Fibroblast of skin of scalp (primary cell): ENCODE data around the gene CCDC107.
A peak's percentile ranks its signal among the peaks of the same experiment; 100 is the strongest.

Experiments
- DNase-seq: peaks from one replicate; pipeline ENCODE4 v3.0.0-alpha.2; 2013

Gene CCDC107

DNA sequence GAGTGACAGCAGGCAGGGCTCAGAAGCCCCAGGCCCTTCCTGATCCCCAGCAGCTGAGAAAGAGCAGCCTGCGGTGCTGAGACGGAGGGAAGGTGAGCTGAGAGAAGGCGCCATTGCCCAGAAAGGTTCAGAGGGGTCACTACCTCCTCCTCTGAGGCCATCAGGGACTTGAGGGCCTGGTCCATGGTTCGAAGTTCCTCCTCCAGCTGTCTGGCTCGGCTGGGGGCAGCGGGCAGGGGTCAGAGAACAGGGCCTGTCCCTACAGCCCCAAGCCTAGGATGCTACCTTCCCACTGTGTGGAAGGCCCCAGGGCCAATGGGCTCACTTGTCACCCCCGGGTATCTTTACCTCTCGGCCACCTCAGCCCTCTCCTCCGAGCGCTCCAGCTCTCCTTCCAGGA lies 26.8 kb downstream of the CCDC107 start:
- DNase-seq: no peak

DNA sequence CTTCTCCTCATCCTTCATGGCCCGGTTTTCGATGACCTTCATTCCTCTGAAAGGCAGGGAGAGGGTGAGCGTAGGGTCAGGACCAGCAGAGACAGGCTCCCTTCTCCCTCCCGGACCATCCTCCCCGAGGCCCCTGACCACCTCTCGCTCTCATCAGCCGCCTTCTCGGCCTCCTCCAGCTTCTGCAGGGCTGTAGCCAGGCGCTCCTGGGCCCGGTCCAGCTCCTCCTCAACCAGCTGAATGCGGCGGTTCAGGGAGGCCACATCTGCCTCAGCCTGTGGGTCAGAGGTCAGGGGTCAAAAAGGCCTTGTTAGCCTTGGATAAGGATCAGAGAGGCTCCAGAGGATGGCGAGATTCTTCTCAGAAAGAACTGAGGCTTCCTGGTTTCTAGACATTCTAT lies 27.4 kb downstream of the CCDC107 start:
- DNase-seq: no peak

DNA sequence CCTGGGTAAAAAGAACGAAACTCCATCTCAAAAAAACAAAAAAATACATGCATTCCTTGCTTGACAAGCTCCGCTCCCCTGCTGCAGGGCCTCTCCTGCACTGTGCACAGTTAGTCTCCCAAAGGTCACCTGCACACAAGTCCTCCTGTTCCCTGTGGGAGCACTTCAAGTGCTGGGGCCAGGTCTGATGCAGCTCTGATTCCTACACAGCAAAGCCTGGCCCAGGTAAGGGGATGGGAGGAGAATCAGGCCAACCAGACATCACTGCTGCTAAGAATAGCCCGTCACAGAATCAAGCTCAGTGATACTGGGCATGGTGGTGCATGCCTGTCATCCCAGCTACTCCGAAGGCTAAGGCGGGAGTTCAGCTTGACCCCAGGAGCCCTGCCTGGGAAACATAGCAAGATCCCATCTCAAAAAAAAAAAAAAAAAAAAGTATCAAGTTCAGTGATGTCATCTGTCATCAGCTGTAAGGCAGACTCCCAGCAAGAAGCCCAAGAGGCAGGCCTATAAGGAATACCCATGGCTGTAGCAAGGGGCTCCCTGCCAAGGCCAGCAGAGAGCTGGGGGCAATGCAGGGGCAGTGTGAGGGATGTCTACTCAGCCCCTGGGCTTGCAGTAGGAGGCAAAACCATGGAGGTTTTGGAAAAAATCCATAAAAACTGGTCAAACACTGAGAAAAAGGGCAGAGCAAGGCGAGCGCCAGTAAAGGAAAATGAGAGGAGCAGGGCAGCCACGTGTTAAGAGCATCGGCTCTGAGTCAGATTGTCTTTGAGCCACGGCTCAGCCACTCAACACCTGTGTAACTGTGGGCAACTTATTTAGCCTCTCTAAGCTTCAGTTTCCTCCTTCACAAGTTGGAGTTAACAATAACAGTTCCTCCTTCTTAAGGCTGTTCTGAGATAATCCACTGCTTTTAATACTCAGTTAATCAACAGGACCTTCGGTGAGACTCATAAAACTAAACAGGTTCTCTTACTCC lies 28.4 kb downstream of the CCDC107 start:
- DNase-seq: peak; percentile 63

DNA sequence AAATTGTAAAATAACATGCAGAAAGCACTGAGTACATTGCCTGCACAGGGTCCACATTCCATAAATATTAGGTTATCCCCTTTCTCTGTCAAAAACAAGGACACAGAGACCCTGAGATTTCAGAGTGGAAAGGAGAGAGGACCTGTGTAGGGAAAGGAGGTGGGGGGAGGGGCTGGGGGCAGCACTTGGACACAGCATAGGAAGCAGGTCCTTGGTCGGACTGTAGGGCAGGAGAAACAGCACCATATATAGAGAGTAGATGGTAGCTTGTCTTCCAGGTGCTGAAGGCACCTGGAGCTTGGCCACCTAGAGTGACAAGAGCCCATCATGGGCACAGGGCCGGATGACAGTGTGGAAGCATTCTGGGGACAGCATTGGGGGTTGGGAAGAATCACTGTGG lies 29.2 kb downstream of the CCDC107 start:
- no peak for DNase-seq

GRCh38 chr9:35687972-35688557 lies 30.0 kb downstream of the CCDC107 start:
- DNase-seq: no peak

GRCh38 chr9:35688558-35689541 lies 30.8 kb downstream of the CCDC107 start:
- DNase-seq: peak; percentile 67

- DNase-seq: peak; percentile 96
Observed at GRCh38 chr9:35689542-35690293, 31.6 kb downstream of the CCDC107 start, which contains the start of gene TPM2. Gene TPM2 (minus strand): TSS chr9:35689925. CDS start chr9:35689817, 108 bp downstream.

DNA sequence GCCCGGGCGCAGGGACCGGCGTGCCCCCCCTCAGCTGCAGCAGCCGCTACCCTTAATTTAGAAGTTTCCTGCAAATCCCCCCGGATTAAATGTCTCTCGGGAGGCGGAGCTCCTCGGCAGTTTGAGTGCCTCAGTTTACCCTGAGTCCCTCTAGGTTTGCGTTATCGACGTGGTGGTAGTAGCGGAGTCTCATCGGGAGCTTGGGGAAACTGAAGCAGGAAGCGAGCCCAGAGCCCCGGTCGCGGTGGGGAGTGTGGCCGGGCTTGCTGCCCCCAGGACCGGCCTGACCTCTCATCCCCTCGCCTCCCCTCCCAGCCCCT lies 32.2 kb downstream of the CCDC107 start:
- no peak for DNase-seq

DNA sequence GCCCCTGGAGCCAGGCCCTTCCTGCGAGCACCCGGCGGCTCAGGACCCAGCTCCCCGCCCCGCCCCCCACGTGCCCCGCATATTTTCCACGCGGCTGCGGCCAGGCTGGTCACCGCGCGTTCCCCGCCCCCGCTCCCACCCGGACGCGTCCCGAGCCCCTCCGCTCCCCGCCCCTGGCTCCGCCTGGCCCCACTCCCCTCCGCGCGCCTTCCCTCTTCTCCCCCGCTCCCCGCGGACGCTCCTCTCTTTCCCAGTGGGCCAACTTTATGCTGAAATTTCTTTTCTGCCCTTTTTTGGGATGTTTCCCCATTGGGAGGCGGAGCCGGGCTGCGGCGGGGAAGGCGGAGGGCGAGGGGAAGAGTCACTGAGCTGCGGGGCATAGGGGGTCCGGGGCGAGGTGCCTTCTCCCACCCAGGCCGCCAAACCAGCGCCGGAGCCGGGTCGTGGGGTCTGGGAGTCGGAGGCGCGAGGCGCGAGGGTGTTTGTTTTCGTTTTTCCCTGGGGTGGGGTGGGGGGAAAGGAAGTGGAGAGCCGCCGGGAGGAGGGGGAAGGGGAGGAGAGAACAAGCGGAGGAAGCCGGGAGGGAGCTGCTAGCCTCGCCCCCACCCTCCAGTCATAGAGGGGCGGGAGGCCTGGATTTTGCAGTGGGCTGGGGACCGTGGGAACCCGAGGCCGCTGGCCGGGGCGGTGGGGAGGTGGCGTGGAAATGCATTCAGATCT lies 32.7 kb downstream of the CCDC107 start:
- peak; percentile 95 for DNase-seq

DNA sequence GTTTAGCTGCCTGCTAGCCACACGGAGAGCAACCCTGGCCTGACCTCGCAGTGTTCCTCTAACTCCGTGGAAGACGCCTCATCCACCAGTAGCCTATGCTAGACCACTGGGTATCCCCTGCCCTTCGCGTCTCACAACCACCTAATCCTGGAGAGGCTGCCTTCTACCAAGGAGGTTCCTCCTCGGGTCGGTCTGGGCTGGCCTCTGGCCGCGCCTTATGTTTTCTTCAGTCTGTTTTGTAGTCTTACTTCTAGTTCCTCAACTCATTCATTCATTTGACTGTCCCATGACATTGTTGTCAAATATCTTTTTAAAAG lies 33.2 kb downstream of the CCDC107 start:
- no peak for DNase-seq

DNA sequence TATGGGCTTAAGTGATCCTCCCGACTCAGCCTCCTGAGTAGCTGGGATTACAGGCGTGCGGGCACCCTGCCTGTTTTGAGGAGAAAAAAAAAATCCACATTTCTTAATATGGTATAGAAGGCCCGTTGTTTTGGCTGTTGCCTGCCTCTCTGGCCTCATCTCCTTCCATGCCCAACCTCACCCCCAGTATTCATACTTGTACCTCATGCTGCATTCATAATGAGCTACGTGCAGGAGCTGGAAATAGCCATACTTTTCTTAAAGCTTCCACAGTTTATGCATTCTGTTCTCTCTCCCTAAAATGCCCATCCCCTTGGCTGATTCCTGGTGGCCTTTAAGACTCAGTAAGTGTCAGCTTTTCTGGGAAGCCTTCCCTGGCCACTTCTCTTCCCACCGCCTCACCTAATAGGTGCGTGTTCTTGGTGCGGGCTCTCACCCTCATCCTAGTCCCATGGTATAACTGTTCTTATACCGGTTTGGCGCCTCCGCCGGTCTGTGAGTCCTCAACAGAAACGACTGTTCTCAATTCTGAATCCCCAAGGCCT lies 33.7 kb downstream of the CCDC107 start:
- DNase-seq: peak; percentile 62

- DNase-seq: no peak
Observed at GRCh38 chr9:35695943-35696401, 37.9 kb downstream of the CCDC107 start.

DNA sequence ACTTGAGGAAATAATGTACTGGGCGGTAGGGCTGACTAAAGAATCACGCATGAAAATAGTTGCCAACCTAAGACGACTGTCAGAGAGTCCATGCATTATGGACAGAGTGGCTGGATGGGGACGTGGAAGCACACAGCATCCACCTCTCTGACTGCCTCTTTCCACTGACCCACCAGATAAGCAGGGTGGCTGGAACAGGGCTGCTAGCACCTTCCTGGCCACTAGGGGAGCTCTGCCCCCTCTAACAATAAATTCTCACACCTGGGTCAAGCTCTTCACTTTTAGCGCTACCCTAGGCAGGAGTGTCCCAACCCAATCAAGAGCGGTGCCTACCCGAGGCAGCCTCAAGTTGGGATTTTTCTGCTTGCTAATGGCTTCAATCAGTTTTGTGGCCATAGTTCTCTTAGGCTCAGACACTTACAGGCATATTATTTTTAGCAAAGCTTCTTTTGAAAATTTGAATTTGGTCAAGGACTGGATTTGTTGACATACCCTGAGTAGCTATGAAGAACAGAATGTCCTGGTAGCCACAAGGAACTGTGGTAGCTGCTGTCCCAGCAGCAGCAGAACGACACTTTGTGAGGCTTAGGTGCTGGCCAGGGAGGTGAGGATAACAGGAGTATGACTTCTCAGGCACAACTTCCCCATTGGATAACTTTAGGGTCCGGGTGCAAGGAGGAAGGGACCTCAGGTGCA lies 38.6 kb downstream of the CCDC107 start:
- peak; percentile 41 for DNase-seq

DNA sequence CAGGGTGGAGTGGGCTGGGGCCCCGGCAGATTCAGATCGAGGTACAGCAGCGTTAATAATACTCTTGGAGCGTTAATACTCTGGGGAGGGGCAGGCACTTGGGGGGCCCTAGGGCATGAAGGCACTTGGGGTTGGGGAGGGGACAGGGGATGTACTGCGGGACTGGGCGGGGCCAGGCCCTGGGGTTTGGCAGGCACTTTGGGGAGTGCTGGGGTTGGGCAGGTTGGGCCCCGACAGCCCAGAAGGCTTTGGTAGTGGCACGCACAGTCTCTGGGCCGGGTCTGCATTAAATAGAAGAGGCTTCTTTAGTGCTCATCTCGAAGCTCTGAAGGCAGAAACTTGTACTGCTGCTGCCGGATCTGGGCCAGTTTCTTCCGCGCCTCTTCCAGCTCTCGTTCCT lies 39.4 kb downstream of the CCDC107 start:
- no peak for DNase-seq

GRCh38 chr9:35698231-35698630 lies 40.1 kb downstream of the CCDC107 start:
- DNase-seq: no peak

GRCh38 chr9:35700031-35700430 lies 41.9 kb downstream of the CCDC107 start:
- DNase-seq: no peak

DNA sequence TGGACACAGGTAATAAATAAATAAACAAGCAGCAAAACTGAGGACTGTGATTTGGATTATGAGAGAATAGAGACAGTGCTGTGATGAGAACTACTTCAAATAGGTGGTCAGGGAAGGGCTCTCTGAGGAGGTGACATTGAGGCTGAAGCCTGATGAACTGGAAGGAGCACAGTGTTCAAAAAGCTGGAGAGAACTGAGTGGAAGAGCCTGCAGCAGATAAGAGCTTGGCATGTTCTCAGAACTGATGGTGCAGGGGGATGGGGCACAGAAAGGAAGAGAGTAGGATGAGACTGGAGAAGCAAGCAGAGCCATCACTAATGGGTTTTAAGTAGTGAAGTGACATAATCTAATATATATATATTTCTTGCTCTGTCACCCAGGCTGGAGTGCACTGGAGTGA lies 42.9 kb downstream of the CCDC107 start:
- DNase-seq: no peak

DNA sequence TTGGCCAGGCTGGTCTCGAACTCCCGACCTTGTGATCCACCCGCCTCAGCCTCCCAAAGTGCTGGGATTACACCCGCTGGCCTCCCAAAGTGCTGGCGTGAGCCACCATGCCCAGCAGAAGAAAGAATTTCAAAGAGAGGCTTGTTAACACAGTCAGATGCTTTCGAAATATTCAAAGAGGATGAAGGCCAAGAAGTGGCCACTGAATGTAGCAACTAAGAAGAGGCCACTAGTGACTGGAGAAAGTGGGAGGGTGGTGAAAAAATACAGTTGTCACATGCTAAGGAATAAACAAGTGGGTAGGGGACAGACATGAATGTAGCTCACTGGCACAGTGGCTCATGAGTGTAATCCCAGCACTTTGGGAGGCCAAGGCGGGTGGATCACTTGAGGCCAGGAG lies 44.6 kb downstream of the CCDC107 start:
- no peak for DNase-seq

- no peak for DNase-seq
Observed at GRCh38 chr9:35703906-35704672, 46.0 kb downstream of the CCDC107 start.

- DNase-seq: no peak
Observed at GRCh38 chr9:35705372-35705771, 47.3 kb downstream of the CCDC107 start.
